Measurements from ENCODE around the gene NCK1. TPM values are rescaled to one million over a fixed set of nuclear protein-coding genes. Genes with fewer than 3 reads are reported as not detected.

NCK1 gene
- total and polyA plus RNA-seq, 9 of the 15 experiments (the other 6 are each of a cell fraction or from before 2014, with no cell fraction given) = 17.3 to 30.5 (median 25.0) TPM

- TF ChIP-seq, protein P1, sequence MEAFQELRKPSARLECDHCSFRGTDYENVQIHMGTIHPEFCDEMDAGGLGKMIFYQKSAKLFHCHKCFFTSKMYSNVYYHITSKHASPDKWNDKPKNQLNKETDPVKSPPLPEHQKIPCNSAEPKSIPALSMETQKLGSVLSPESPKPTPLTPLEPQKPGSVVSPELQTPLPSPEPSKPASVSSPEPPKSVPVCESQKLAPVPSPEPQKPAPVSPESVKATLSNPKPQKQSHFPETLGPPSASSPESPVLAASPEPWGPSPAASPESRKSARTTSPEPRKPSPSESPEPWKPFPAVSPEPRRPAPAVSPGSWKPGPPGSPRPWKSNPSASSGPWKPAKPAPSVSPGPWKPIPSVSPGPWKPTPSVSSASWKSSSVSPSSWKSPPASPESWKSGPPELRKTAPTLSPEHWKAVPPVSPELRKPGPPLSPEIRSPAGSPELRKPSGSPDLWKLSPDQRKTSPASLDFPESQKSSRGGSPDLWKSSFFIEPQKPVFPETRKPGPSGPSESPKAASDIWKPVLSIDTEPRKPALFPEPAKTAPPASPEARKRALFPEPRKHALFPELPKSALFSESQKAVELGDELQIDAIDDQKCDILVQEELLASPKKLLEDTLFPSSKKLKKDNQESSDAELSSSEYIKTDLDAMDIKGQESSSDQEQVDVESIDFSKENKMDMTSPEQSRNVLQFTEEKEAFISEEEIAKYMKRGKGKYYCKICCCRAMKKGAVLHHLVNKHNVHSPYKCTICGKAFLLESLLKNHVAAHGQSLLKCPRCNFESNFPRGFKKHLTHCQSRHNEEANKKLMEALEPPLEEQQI (IDR thresholded peaks at IDR 0.05) = peak; percentile 72; the same call in 1 of the 2 replicates
- TF ChIP-seq PATZ1 (CRISPR knock-in tag; IDR thresholded peaks at IDR 0.05; ENCODE audit: borderline replicate concordance) = no peak
- peak in 1 of 2 experiments; percentile 40; a peak in 1 of 4 replicates for TF ChIP-seq MNT (conservative IDR thresholded peaks at IDR 0.05)
- TF ChIP-seq PHTF2 (CRISPR knock-in tag; IDR thresholded peaks at IDR 0.05) = no peak
- TF ChIP-seq ZNF639 (CRISPR knock-in tag; conservative IDR thresholded peaks at IDR 0.05 in 1 of 2, IDR thresholded peaks at IDR 0.05 in 1 of 2) = peak in 1 of 2 experiments; percentile 62; a peak in 1 of 4 replicates
- no peak for TF ChIP-seq SREBF1 (IDR thresholded peaks at IDR 0.05; ENCODE audit: borderline replicate concordance, low read depth, low read length)
- TF ChIP-seq, protein P2, sequence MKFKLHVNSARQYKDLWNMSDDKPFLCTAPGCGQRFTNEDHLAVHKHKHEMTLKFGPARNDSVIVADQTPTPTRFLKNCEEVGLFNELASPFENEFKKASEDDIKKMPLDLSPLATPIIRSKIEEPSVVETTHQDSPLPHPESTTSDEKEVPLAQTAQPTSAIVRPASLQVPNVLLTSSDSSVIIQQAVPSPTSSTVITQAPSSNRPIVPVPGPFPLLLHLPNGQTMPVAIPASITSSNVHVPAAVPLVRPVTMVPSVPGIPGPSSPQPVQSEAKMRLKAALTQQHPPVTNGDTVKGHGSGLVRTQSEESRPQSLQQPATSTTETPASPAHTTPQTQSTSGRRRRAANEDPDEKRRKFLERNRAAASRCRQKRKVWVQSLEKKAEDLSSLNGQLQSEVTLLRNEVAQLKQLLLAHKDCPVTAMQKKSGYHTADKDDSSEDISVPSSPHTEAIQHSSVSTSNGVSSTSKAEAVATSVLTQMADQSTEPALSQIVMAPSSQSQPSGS (CRISPR knock-in tag; IDR thresholded peaks at IDR 0.05) = no peak
- TF ChIP-seq ZNF592 (IDR thresholded peaks at IDR 0.05) = no peak
- no peak for TF ChIP-seq CREB5 (CRISPR knock-in tag; IDR thresholded peaks at IDR 0.05)
- peak; percentile 92 for TF ChIP-seq TAL1 (IDR thresholded peaks at IDR 0.05)
These were observed 37.7 kb downstream of the NCK1 start (continued) for GRCh38 chr3:136899622-136900158.
